Posterior vena cava (tissue), 2 donors: ENCODE data around the gene XYLB. TPM values are rescaled to one million over a fixed set of nuclear protein-coding genes. Genes with fewer than 3 reads are reported as not detected.
"Not testable (repeated sequence)": the region's sequence is repeated elsewhere in the genome, so short reads cannot be mapped to it uniquely, and the experiment has no call there.

Experiments
- DNase-seq: peaks from one replicate; pipeline ENCODE4 v3.0.0-alpha.2; 2020; ENCODE audit warnings: low spot score
- intact Hi-C, 2 donors: fragments of 100-400 bp; cut with DNase I; formaldehyde crosslinking; loops; one replicate each; pipeline versions ENCODE4 v1.14.1 to v1.14.2; 2022 to 2023
- total RNA-seq, 2 donors: library from RNA; stranded (reverse); fragmentation: NEBNext Ultra II Directional; extraction: Animal tissue kit (Norgen Biotek cat#: 25700); gene quantifications; one replicate each; pipeline ENCODE4 v1.2.1, GENCODE V29; 2021
- donor health status: DM: yes; HTN: yes; CAD: no.
- donor health status: DM: yes; HTN: yes; CAD: no.

Gene XYLB
- total RNA-seq, 2 donors from 2014 or later, result 4.5 to 6.3 TPM

- DNase-seq, result no peak
- intact Hi-C loops, result no loop called here
These were observed 27.6 kb upstream of the XYLB start for GRCh38 chr3:38318766-38319671.

DNA sequence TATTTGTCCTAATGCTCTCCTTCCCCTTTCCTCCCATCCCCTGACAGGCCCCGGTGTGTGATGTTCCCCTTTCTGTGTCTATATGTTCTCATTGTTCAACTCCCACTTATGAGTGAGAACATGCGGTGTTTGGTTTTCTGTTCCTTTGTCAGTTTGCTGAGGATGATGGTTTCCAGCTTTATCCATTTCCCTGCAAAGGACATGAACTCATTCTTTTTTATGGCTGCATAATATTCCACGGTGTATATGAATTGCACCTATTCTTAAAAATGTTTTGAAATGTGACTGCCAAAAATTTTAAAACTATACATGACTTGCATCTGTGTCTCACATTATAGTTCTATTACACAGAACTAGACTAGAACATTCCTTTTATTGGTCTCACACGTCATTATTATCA, 25.9 kb upstream of the XYLB start:
- DNase-seq, intact Hi-C loops: not testable (repeated sequence)

DNA sequence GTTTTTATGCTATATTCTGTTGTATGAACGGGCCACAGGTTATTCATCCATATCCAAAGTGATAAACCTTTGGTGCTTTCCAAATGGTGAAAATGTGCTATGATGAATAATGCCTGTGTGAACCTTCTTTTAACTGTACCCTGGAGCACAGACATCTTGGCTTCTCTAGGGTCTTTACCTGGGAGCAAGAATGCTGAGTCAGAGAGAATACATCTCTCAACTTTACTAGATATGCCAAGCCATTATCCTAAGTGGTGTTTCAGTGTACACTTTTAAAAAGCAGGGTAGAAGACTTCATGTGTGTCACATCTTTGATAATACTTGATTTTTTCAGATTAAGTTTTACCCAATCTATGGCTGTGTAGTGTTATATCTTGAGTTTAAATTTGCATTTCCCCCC, 23.5 kb upstream of the XYLB start:
- DNase-seq, result no peak
- intact Hi-C loops, result no loop called here

DNA sequence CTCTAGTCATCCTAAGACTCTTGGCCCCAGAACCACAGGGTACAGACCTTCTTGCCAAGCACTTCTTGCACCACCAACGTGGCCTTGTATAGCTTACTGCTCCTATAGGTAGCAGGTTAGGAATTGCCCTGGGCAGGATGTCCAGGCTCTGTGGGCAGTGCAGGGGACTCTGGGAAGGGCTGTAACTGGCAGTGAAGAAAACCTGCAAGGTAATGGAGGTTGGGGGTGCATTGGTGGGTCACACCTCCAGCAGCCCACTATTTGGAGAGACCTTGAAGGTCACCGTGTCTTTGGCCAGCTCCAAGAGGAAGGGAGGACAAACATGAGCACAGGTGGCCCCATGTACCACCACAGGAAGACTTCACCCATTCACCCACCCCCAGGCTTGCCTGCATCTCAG, 21.3 kb upstream of the XYLB start:
- intact Hi-C loops, result no loop called here
- peak; percentile 38 for DNase-seq

DNA sequence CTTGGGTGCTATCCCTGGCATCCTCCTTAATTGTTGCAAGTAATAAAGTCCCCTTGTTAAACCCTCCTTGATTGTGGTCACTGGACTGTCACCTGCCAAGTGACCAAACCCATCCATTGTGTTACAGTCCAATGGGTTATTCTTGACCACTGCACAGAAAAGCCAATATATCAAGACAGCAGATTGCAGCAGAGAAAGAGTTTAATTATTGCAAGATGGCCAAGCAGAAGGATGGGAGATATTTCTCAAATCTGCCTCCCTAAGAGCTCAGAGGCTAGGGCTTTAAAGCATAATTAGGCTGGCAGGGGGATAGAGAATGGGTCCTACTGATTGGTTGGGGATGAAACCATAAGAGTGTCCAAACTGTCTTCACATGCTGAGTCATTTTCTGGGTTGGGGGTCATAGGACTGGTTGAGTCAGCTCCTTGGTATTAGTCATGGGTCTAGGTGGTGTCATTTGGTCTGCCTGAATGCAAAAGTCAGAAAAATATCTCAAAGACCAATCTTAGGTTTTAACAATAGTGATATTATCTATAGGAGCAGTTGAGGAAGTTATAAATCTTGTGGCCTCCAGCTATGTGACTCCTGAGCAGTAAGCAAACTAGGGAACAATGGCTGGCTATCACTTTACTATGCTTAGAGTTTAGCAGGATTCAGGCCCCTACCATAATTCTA, 19.1 kb upstream of the XYLB start:
- intact Hi-C loops, result no loop called here
- DNase-seq, result no peak

- intact Hi-C loops, result no loop called here
- DNase-seq, result peak; percentile 38
These were observed 15.1 kb upstream of the XYLB start for GRCh38 chr3:38331257-38332022.

- DNase-seq, result no peak
- intact Hi-C loops, result no loop called here
These were observed 14.4 kb upstream of the XYLB start for GRCh38 chr3:38332201-38332600.

- intact Hi-C loops, result no loop called here
- no peak for DNase-seq
These were observed 12.2 kb upstream of the XYLB start for GRCh38 chr3:38334142-38335055.

DNA sequence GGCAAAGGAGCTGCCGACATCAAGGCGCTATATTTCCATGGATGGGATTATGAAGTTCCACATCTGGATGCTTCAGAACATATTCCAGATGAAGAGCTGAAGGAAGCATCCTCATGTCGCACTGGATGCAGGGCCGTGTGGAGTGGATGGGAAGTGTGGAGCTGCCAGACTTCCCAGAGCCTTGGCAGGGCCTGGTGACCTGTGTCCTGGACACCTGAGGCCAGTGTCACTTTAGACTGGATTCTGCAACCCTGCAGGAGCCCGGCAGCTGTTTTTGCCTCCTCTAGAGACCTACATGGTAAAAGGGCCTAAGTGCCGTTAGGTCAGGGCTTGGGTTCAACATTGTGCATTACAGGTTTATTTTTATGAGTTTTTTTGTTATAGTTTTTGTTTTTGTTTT, 11.3 kb upstream of the XYLB start:
- no peak for DNase-seq
- intact Hi-C loops, result no loop called here

DNA sequence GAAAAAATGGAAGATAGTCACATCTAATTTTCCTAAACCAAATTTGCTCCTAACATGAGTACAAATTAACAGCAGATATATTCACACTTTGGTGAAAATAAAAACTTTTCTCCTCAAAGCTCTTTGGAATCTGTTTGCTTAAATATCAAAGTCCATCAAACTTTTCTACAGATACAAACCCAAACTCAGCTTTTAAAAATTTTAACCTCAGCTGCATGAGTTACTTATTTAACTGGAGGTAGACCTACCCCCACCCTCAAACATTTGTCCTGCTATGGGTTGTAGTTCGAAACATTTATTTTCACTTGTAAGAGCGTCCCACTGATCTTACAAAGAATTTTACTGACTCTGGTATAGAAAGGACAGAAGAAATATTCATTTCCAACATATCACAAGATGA, 8.9 kb upstream of the XYLB start:
- intact Hi-C loops, result no loop called here
- DNase-seq, result no peak

DNA sequence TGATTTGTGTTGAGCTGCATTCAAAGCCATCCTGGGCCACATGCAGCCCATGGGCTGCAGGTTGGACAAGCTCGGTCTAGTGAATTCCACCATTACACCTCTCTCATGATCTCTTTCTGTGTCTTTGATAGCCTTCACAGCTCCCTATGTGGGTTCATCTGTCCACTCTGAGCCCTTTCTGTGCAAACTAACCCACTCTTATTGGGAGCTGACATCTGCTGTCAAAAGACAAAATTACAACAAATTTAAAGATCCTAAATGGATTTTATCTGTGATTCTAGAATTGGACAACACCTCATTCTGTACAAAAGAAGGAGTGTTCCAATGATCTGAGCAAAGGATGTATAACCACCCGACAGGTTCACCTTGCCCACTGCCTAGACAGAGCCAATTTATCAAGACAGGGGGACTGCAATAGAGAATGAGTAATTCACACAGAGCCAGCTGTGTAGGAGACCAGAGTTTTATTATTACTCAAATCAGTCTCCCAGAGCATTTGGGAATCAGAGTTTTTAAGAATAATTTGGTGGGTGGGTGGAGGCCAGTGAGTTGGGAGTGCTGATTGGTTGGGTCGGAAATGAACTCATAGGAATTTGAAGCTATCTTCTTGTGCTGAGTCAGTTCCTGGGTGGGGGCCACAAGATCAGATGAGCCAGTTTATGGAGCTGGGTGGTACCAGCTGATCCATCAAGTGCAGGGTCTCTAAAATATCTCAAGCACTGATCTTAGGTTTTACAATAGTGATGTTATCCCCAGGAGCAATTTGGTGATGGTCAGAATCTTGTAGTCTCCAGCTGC, 2.6 kb upstream of the XYLB start:
- intact Hi-C loops, result no loop called here
- DNase-seq, result no peak

GRCh38 chr3:38345879-38346586, 552 bp upstream of the XYLB start:
- DNase-seq, result no peak
- intact Hi-C loops, result loop anchor here (5.0 kb wide), 1 partner anchor 131 kb away; no protein-coding TSS in a partner anchor

- DNase-seq, result no peak
These were observed 1.0 kb downstream of the XYLB start for GRCh38 chr3:38347421-38348200.

DNA sequence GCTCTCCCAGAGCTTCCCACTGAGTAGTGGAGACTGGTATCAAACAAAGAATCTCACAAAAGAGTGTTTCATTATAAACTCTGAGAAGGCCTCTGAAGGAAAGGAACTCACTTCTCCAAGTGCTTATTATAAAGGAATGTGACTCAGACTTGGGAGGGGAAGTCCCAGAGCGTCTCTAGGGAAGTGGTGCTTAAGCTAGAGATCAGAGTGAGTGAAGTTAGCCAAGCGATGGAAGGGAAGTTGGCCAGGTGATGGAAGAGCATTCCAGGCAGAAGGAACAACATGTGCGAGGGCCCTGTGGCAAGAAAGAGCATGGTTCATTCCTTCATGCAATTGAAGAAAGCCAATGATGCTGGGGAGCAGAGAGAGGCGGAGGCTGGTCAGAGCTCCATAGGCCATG, 2.3 kb downstream of the XYLB start:
- DNase-seq, result peak; percentile 68
- intact Hi-C loops, result loop anchor here (5.0 kb wide), 1 partner anchor 128 kb away; no protein-coding TSS in a partner anchor

More at GRCh38 chr3:38347421-38348200, 1.0 kb downstream of the XYLB start:
- intact Hi-C loops, result loop anchor here (5.0 kb wide), 1 partner anchor 130 kb away; no protein-coding TSS in a partner anchor

DNA sequence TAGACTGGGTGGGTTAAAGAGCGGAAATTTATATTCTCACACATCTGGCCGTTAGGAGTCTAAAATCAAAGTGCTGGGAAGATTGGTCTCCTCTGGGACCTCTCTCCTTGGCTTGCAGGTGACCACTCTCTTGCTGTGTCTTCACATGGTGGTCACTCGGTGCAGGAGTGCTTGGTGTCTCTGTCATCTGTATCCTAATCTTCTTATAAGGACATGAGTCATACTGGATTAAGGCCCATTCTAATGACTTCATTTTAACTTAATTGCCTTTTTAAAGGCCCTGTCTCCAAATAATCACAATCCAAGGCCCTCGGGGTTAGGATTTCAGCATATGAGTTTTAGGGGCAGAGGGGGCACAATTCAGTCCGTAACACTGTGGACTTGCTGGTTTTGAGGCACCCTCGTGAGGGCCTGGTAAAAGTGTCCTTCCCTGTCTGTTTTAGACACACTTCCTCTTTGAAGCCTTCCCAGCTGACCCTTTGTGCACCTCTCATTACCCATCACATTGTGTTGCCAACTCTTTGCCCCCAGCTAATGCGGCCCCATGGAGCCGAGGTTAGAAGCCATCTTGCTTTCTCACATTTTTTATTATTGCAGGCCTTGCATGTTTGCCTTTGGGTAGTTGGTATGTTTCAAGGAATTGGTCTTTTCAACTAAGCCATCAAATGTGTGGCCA, 3.2 kb downstream of the XYLB start:
- peak; percentile 35 for DNase-seq
- intact Hi-C loops, result loop anchor here (5.0 kb wide), 1 partner anchor 127 kb away; no protein-coding TSS in a partner anchor

DNA sequence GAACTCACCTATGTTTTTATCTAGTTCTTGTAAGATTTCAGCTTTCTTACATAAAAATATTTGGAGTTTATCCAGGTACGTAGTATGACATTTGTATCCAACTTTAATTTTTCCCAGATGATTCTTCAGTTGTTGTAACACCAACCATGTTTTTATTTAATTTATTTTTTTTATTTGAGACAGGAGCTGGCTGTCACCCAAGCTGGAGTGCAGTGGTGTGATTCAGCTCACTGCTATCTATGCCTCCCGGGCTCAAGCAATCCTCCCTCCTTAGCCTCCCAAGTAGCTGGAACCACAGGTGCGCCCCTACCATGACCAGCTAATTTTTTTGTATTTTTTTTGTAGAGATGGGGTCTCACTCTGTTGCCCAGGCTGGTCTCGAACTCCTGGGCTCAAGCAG, 6.6 kb downstream of the XYLB start:
- peak; percentile 22 for DNase-seq
- intact Hi-C loops, result no loop called here
